ENCODE data around the gene PCDHGB1.

DNA sequence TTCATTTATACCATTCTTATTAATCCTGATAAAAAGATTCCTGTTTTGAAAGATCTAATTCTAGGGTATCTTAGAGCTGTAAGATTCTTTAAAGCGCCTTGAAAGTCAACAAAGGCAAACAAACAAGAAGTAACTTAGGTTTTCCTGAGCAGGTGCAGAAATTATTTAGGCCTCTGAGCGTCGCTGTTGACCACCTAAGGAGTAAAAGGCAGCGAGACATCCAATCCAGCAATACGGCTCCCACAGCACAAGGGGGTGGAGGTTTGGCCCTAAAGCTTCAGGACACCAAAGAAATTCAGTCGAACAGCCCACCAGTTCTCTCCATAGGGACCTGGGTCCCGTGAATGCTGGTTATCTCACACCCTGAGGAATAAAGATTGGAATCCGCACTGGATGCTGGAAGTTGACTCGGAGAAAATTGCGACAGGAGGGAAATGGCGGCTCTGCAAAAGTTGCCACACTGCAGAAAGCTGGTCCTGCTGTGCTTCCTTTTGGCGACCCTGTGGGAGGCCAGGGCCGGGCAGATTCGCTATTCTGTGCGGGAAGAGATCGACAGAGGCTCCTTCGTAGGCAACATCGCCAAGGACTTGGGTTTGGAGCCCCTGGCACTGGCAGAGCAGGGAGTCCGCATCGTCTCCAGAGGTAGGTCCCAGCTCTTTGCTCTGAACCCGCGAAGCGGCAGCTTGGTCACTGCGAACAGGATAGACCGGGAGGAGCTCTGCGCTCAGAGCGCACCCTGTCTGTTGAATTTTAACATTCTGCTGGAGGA lies 11.2 kb upstream of the PCDHGB1 start, which contains the start of gene PCDHGA2:
- TF ChIP-seq, protein P1, sequence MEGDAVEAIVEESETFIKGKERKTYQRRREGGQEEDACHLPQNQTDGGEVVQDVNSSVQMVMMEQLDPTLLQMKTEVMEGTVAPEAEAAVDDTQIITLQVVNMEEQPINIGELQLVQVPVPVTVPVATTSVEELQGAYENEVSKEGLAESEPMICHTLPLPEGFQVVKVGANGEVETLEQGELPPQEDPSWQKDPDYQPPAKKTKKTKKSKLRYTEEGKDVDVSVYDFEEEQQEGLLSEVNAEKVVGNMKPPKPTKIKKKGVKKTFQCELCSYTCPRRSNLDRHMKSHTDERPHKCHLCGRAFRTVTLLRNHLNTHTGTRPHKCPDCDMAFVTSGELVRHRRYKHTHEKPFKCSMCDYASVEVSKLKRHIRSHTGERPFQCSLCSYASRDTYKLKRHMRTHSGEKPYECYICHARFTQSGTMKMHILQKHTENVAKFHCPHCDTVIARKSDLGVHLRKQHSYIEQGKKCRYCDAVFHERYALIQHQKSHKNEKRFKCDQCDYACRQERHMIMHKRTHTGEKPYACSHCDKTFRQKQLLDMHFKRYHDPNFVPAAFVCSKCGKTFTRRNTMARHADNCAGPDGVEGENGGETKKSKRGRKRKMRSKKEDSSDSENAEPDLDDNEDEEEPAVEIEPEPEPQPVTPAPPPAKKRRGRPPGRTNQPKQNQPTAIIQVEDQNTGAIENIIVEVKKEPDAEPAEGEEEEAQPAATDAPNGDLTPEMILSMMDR (IDR thresholded peaks at IDR 0.05), result peak; percentile 36
- TF ChIP-seq POLR2AphosphoS5 (IDR thresholded peaks at IDR 0.05; ENCODE audit: low read depth, low read length), result no peak
